Tibial artery (tissue), 4 donors: ENCODE measurements around the gene DNAJC21.

Experiments used
- DNase-seq, 2 donors: peaks; one replicate each; pipeline ENCODE4 v3.0.0-alpha.2; 2019
- H3K27ac ChIP-seq, 2 donors: fragments of 200-600 bp; sonication (generic) in 1 of 2; 1 replicate in 1 of 2; 2 replicates in 1 of 2; pipeline ENCODE4 v1.5.1; 2018 to 2019; ENCODE audit warnings: mild to moderate bottlenecking in 1 of 2
- H3K27me3 ChIP-seq, 2 donors: fragments of 200-600 bp; sonication (generic) in 1 of 2; one replicate each; pipeline versions ENCODE4 v1.5.1 to v1.6.0; 2016 to 2019
- H3K36me3 ChIP-seq, 3 donors: fragments of 200-600 bp; sonication (generic) in 2 of 3; one replicate each; pipeline ENCODE4 v1.5.1; 2016 to 2019; ENCODE audit warnings: mild to moderate bottlenecking in 2 of 3
- H3K4me1 ChIP-seq, 4 donors: fragments of 200-600 bp; sonication (generic) in 2 of 4; 1 replicate in 3 of 4; 2 replicates in 1 of 4; pipeline ENCODE4 v1.5.1; 2016 to 2019
- H3K4me3 ChIP-seq, 2 donors: fragments of 200-600 bp; sonication (generic) in 1 of 2; 1 replicate in 1 of 2; 2 replicates in 1 of 2; pipeline ENCODE4 v1.5.1; 2018 to 2019; ENCODE audit warnings: mild to moderate bottlenecking in 2 of 2
- H3K9me3 ChIP-seq, 3 donors: fragments of 200-600 bp; sonication (generic) in 1 of 3; one replicate each; pipeline ENCODE4 v1.5.1; 2016 to 2019
- intact Hi-C: fragments of 100-400 bp; cut with DNase I; formaldehyde crosslinking; loops from one replicate; pipeline ENCODE4 v1.15.0; 2023; ENCODE audit warnings: low total_unique reads
- TF ChIP-seq, protein P1 (sequence below), 2 experiments: fragments of 200-600 bp in 1 of 2; fragments of 450-650 bp in 1 of 2; IDR thresholded peaks; one replicate each; pipeline ENCODE4 v1.5.1; 2017 to 2019; ENCODE audit warnings: antibody characterized with exemption in 2 of 2, mild to moderate bottlenecking in 1 of 2, moderate library complexity in 1 of 2

Gene DNAJC21

GRCh38 chr5:34944044-34944443, 14.7 kb downstream of the DNAJC21 start:
- intact Hi-C loops = no loop called here
- Histone ChIP-seq H3K27me3 (no peaks in the 10 kb centered on the region), H3K36me3 (peaks cover 48 to 75% (median 67%) of the 10 kb centered on the region in 3 donors), H3K4me1 (no peaks in the 10 kb centered on the region), H3K4me3 (no peak overlapping the region), H3K27ac (no peak overlapping the region), H3K9me3 (no peaks in the 10 kb centered on the region)
- TF ChIP-seq, protein P1, sequence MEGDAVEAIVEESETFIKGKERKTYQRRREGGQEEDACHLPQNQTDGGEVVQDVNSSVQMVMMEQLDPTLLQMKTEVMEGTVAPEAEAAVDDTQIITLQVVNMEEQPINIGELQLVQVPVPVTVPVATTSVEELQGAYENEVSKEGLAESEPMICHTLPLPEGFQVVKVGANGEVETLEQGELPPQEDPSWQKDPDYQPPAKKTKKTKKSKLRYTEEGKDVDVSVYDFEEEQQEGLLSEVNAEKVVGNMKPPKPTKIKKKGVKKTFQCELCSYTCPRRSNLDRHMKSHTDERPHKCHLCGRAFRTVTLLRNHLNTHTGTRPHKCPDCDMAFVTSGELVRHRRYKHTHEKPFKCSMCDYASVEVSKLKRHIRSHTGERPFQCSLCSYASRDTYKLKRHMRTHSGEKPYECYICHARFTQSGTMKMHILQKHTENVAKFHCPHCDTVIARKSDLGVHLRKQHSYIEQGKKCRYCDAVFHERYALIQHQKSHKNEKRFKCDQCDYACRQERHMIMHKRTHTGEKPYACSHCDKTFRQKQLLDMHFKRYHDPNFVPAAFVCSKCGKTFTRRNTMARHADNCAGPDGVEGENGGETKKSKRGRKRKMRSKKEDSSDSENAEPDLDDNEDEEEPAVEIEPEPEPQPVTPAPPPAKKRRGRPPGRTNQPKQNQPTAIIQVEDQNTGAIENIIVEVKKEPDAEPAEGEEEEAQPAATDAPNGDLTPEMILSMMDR (IDR thresholded peaks at IDR 0.05) = no peak
- DNase-seq = no peak

DNA sequence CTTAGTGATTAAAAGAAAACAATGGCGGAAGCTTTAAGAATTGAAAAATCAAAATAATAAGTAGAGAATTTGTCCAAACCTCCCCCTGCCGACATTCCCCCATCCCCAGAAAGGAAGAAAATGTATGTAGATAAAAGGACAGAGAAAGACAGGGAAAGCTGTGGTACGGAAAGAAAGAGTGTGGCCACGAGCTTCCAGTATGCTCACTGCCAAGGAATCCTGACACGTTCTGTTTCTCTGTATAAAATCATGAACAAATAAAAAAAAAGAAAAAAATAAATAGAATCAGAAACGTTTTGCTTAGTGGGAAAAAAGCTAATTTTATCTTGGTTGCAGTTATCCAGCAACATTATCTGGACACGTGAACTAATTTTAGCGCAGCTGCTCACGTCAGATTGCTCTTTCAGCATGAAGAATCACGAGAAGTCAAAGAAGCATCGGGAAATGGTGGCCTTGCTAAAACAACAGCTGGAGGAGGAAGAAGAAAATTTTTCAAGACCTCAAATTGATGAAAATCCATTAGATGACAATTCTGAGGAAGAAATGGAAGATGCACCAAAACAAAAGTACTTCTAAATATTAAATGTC, 15.2 kb downstream of the DNAJC21 start:
- H3K27ac ChIP-seq = no peak overlapping the region
- TF ChIP-seq, protein P1 (IDR thresholded peaks at IDR 0.05) = no peak
- peaks cover 48 to 79% (median 67%) of the 10 kb centered on the region in 3 donors for H3K36me3 ChIP-seq
- no peak overlapping the region for H3K4me3 ChIP-seq
- H3K4me1 ChIP-seq = no peaks in the 10 kb centered on the region
- intact Hi-C loops = no loop called here
- H3K27me3 ChIP-seq = no peaks in the 10 kb centered on the region
- DNase-seq = no peak
- H3K9me3 ChIP-seq = no peaks in the 10 kb centered on the region

DNA sequence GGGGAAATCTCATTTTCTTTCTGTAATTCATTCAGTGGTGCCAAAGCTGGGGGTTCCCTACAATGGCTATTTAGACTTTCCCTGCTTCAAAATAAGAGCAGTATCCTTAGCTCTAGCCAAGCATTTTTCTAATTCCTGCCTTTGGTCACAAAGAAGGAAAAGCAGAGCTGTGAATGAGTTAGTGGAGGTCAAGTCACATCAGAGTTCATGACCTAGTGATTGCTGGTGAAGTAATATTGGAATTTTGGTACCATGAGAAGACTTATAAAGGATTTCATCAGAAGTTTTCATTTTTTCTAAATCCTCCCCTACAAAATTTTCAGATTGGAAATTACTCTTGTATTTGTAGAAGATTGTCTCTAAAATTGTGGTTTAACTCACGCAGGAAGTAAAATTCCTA, 28.0 kb downstream of the DNAJC21 start:
- peaks cover 16 to 24% (median 16%) of the 10 kb centered on the region in 3 donors for H3K36me3 ChIP-seq
- TF ChIP-seq, protein P1 (IDR thresholded peaks at IDR 0.05) = no peak
- no peak overlapping the region for H3K27ac ChIP-seq
- intact Hi-C loops = no loop called here
- H3K4me1 ChIP-seq = no peaks in the 10 kb centered on the region
- H3K4me3 ChIP-seq = no peak overlapping the region
- DNase-seq = no peak
- H3K27me3 ChIP-seq = no peaks in the 10 kb centered on the region
- H3K9me3 ChIP-seq = no peaks in the 10 kb centered on the region

DNA sequence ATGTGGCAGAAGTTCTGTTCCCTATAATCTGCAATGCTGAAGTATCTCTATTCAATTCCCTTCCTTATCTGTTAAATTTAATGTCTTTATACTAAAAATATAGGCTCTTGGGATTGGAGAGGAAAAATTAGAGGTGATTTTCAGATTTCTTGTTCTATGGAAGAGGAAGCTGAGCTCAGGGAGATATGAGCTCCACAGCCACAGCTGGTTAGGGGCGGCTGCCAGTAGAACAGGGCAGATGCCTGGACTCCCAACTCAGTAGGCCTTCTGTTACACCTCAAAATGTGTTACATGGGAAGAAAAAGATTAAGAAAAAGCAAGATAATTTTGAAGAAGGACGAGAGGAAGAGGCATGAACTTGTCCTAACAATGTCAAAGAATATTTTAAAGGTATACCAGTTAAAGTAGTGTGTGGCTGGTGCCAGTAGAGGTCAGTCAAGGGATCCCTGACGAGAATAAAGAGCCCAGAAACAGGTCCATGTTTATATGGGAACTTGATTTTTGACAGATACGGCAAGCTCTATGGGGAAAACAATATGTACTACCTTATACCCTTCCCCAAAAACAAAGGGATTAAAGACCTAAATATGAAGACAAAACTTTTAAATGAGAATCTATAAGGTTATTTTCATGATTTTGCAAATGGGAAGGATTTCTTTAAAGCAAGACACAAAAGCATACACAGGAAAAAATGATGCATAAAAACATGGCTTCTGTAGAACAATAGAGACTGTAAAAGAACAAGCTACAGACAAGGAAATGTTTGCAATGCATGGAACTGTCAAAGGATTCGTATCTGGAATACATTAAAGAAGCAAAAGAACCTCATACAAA, 28.7 kb downstream of the DNAJC21 start:
- intact Hi-C loops = no loop called here
- no peak overlapping the region for H3K27ac ChIP-seq
- TF ChIP-seq, protein P1 (IDR thresholded peaks at IDR 0.05) = peak in 1 of 2 experiments; percentile 31
- no peaks in the 10 kb centered on the region for H3K9me3 ChIP-seq
- no peaks in the 10 kb centered on the region for H3K4me1 ChIP-seq
- H3K36me3 ChIP-seq = peaks cover 10 to 17% (median 11%) of the 10 kb centered on the region in 3 donors
- no peak for DNase-seq
- H3K27me3 ChIP-seq = no peaks in the 10 kb centered on the region
- no peak overlapping the region for H3K4me3 ChIP-seq

DNA sequence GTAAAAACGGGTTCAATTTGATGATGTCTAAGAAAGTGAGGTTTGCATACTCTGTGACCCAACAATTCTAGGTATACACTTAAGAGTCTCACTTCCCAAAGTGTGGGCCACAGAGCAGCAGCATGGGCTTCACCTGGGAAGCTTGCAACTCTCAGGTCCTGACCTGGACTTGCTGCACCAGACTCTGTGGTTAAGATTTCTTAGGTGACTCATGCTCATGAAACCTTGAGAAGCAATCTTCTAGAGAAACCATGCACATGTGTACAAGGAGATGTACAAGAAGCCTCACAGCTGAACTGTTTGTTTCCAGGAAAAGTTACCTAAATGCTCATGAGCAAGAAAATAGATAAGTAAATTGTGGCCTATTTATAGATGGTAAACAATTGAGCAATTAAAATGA, 30.0 kb downstream of the DNAJC21 start:
- DNase-seq = no peak
- Histone ChIP-seq H3K27me3 (no peaks in the 10 kb centered on the region), H3K9me3 (no peaks in the 10 kb centered on the region), H3K4me3 (no peak overlapping the region), H3K27ac (no peak overlapping the region), H3K4me1 (no peaks in the 10 kb centered on the region), H3K36me3 (peaks cover 0 to 7% (median 3%) of the 10 kb centered on the region in 3 donors)
- TF ChIP-seq, protein P1 (IDR thresholded peaks at IDR 0.05) = no peak
- intact Hi-C loops = no loop called here
